Fibroblast of upper back skin (primary cell): ENCODE data around the gene DAB2IP.
"Not testable (repeated sequence)": the region's sequence is repeated elsewhere in the genome, so short reads cannot be mapped to it uniquely, and the experiment has no call there.

ENCODE experiments used
- DNase-seq: peaks from one replicate; pipeline ENCODE4 v3.0.0-alpha.2; 2013

DAB2IP gene

GRCh38 chr9:121627427-121627826, 24.0 kb upstream of the DAB2IP start:
- DNase-seq, result no peak

GRCh38 chr9:121628401-121628800, 23.0 kb upstream of the DAB2IP start:
- no peak for DNase-seq

- DNase-seq, result no peak
Observed at GRCh38 chr9:121631115-121631514, 20.3 kb upstream of the DAB2IP start.

DNA sequence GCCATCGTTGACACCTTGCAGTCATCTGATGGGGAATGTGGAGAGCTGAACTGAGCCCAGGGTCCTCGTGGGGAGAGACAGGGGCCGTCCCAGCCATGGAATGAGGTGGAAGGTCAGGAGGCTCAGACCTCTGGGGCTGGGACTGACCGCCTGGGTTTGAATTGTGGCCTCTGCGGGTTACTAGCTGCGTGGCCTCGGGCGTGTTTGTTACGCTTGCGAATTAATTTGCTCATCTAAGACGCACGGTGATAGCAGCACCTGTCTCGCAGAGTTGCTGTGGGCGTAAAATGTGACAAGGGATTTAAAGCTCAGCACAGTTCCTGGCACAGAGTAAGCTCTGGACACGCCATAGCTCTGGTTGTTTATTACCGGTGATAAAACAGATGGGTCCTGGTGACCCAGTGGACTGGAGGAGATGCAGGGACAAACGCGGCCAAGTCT, 19.4 kb upstream of the DAB2IP start:
- DNase-seq, result no peak

GRCh38 chr9:121633119-121633714, 18.2 kb upstream of the DAB2IP start:
- DNase-seq, result no peak

- DNase-seq, result no peak
Observed at GRCh38 chr9:121633736-121634135, 17.7 kb upstream of the DAB2IP start.

DNA sequence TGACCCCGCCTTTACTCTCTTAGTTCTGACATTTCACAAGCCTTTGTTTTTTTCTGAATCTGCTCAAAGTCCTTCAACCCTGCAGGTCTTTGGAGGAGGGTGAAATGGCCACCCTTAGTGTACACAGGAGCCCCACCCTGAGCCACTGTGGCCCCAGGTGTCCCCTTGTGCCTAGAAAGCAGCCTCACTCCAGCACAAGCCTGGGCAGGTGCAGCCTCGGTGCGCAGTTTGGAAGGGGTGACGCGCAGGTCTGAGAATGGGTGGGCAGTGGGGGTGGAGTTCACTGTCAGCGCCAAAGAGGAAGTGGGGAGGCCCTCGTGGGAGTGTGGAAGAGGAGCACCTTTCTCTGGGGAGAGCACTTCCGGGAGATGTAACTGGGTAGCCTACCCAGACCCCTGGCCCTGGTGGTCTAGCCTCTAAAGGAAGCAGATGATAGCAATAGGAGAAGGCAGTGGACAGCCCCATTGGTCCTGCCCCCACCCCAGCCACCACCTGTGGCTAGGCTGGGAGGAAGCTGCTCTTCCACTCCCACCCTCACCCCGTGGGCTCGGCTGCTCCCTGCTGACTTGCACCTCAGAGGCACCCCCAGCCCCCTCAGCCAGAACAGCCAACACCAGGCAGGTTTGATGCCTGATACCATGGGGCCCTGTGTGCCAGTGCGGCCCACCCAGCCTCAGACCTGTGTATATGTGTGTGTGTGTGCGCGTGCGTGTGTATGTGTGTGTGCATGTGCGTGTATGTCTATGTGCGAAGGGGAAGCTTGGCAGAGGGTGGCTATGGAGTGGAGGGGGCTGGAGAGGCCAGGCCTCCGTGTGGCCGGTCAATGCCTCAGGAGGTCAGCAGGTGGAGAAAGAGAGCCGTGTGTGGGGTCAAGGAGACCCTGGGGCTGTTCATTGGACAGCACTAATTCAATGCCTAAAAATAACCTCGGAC, 16.8 kb upstream of the DAB2IP start:
- no peak for DNase-seq

GRCh38 chr9:121635300-121635876, 16.0 kb upstream of the DAB2IP start:
- DNase-seq, result no peak

- DNase-seq, result no peak
Observed at GRCh38 chr9:121636341-121636865, 15.0 kb upstream of the DAB2IP start.

- DNase-seq, result no peak
Observed at GRCh38 chr9:121636978-121637712, 14.3 kb upstream of the DAB2IP start.

- DNase-seq, result no peak
Observed at GRCh38 chr9:121637713-121638220, 13.7 kb upstream of the DAB2IP start.

DNA sequence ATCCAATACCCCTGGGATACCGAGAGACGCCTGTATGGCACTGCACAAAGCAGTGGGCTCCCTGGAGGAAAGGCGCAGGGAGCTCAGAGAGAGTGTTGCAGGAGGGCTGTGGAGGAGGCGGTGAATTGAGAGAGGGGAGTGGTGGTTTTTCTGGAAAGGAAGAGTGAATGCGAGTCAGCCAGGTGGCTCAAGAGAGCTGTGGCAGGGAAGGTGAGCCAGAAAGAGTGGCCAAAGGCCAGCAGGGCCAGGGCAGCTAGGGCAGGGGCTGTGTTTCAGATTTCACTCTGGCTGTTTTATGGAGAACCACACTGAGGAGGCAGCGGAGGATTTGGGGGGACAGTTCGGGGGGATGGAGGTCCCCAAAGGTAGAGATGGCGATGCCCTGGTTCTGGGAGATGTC, 13.0 kb upstream of the DAB2IP start:
- DNase-seq, result no peak

- DNase-seq, result no peak
Observed at GRCh38 chr9:121638901-121639592, 12.4 kb upstream of the DAB2IP start.

GRCh38 chr9:121639619-121640018, 11.8 kb upstream of the DAB2IP start:
- no peak for DNase-seq

DNA sequence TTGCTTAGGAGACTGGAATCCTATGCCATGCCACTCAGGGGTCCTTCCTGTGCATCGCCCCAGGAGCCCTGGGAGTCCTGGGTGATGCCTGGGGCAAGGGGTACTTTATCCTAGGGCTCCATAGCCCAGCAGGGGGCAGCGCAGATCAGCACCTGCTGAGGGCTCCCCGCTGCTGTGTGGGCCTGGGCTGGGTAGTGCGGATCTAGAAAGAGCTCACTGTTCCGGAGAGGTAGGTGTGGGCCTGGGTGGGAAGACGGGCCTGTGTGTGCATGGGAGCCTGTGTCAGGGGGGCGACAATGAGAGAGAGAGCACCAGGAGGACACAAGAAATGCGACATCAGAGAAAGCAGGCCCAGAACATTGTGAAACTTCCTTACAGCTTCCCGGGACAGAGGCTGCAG, 11.4 kb upstream of the DAB2IP start:
- no peak for DNase-seq

- DNase-seq, result no peak
Observed at GRCh38 chr9:121640491-121641223, 10.8 kb upstream of the DAB2IP start.

DNA sequence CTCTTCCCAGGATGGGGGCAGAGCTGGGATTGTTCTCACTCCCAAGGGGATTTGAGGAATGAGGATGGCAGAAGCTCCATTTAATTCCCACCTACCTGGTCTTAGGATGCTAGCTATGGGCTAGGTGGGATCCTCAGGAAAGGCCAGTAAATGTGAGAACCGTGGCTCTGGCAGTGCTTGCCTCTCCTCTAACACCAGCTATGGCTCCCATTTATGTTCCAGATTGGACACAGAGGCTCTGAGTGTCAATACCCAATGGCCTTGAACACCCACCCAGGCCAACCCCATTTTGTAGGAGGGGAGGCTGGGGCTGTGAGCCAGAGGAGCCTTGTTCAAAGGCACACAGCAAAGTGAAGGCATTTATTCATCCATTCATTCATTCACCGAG, 10.2 kb upstream of the DAB2IP start:
- no peak for DNase-seq

DNA sequence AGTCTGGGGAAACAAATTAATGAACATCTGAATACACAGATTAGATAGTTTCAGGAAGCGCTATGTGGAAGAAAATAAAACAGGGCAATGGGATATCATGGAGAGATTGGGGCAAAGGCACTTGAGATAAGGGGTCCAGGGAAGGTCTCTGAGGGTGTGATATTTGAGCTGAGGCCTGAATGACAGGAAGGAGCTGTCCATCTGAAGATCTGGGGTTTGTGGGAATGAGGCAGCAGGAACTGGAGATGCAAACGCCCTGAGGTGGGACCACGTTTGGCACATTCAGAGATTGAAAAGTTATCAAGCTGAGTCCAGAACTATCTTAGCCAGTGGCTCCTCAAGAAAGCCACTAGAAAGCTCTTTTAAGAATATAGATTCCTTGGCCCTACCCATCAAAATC, 8.7 kb upstream of the DAB2IP start:
- no peak for DNase-seq

GRCh38 chr9:121643473-121643872, 8.0 kb upstream of the DAB2IP start:
- DNase-seq, result no peak

- not testable (repeated sequence) for DNase-seq
Observed at GRCh38 chr9:121644040-121644439, 7.4 kb upstream of the DAB2IP start.

GRCh38 chr9:121645003-121645402, 6.4 kb upstream of the DAB2IP start:
- no peak for DNase-seq
